Caco-2 (cell line): ENCODE results near the gene STAT4. TPM values are rescaled to one million over a fixed set of nuclear protein-coding genes. Genes with fewer than 3 reads are reported as not detected.
"Not testable (repeated sequence)": the region's sequence is repeated elsewhere in the genome, so short reads cannot be mapped to it uniquely, and the experiment has no call there.

Source experiments
- BruUV-seq: library from RNA; stranded (reverse); fragments of 400-500 nt; replicated peaks from 2 replicates; lab custom pipeline; 2021; lab: Mats Ljungman, UMichigan
- CTCF ChIA-PET: fragments of 300-600 bp; sonication (Branson Sonifier 250); formaldehyde crosslinking; loops from one replicate; lab custom pipeline; 2022; ENCODE audit warnings: antibody characterized with exemption; lab: Charles Lee
- POLR2A ChIA-PET: fragments of 300-600 bp; sonication (Branson Sonifier 250); formaldehyde crosslinking; loops from one replicate; lab custom pipeline; 2022; ENCODE audit warnings: antibody characterized with exemption; lab: Charles Lee
- DNase-seq, 2 experiments: peaks; one replicate each; pipeline versions ENCODE4 v3.0.0 to v3.0.0-alpha.2; 2020 to 2022
- H3K27me3 ChIP-seq: replicated peaks from 2 replicates; pipeline ENCODE4 v1.6.0; 2011; ENCODE audit warnings: low read length; ENCODE audit not compliant: control insufficient read depth, insufficient read depth
- H3K36me3 ChIP-seq: 2 replicates; pipeline ENCODE4 v1.5.1; 2011; ENCODE audit warnings: low read length; ENCODE audit not compliant: control insufficient read depth, insufficient read depth
- H3K4me1 ChIP-seq: fragments of 250-450 bp; sonication (Bioruptor Pico); 2 replicates; pipeline ENCODE4 v1.5.1; 2020; ENCODE audit warnings: mild to moderate bottlenecking
- H3K4me3 ChIP-seq: 2 replicates; pipeline ENCODE4 v1.5.1; 2011; ENCODE audit warnings: low read depth, mild to moderate bottlenecking, control low read depth, low read length
- H3K9me3 ChIP-seq: fragments of 250-450 bp; sonication (Bioruptor Pico); 2 replicates; pipeline ENCODE4 v1.5.1; 2020; ENCODE audit warnings: mild to moderate bottlenecking, moderate library complexity
- H3K27ac Mint-ChIP-seq: one replicate; pipeline ENCODE4 v1.8.0; 2022; ENCODE audit warnings: mixed read lengths; ENCODE audit not compliant: unreplicated experiment
- H3K27me3 Mint-ChIP-seq: one replicate; pipeline ENCODE4 v1.8.0; 2022; ENCODE audit warnings: mixed read lengths; ENCODE audit not compliant: insufficient read depth, unreplicated experiment
- H3K36me3 Mint-ChIP-seq: one replicate; pipeline ENCODE4 v1.8.0; 2022; ENCODE audit warnings: mild to moderate bottlenecking, mixed read lengths; ENCODE audit not compliant: insufficient read depth, unreplicated experiment
- H3K4me1 Mint-ChIP-seq: one replicate; pipeline ENCODE4 v1.8.0; 2022; ENCODE audit warnings: low read depth, mixed read lengths; ENCODE audit not compliant: unreplicated experiment
- H3K4me3 Mint-ChIP-seq: one replicate; pipeline ENCODE4 v1.8.0; 2022; ENCODE audit warnings: mild to moderate bottlenecking, moderate library complexity, mixed read lengths; ENCODE audit not compliant: unreplicated experiment
- H3K9me3 Mint-ChIP-seq: one replicate; pipeline ENCODE4 v1.8.0; 2022; ENCODE audit warnings: mixed read lengths; ENCODE audit not compliant: unreplicated experiment
- CTCF ChIP-seq, 2 experiments: fragments of 200-600 bp in 1 of 2; IDR thresholded peaks; 1 replicate in 1 of 2; 2 replicates in 1 of 2; pipeline versions ENCODE4 v1.5.1 to v1.8.0; 2011 to 2022; ENCODE audit warnings: antibody characterized with exemption in 1 of 2, control low read depth in 1 of 2, inconsistent platforms in 1 of 2, low read depth in 1 of 2, low read length in 1 of 2, mild to moderate bottlenecking in 1 of 2, moderate library complexity in 1 of 2; ENCODE audit not compliant: insufficient read depth in 1 of 2, severe bottlenecking in 1 of 2, unreplicated experiment in 1 of 2
- intact Hi-C: fragments of 100-400 bp; cut with micrococcal nuclease; formaldehyde crosslinking; loops from one replicate; pipeline ENCODE4 v1.10.0; 2022; ENCODE audit not compliant: unreplicated experiment
- total RNA-seq: library from RNA; stranded (reverse); gene quantifications from 2 replicates; pipeline ENCODE4 v1.2.3, GENCODE V29; 2022

Gene STAT4
- total RNA-seq, 1 experiment from 2014 or later = 0.48 TPM

GRCh38 chr2:190997526-190998113, 153.2 kb downstream of the STAT4 start:
- no peaks in the 10 kb centered on the region for H3K9me3 ChIP-seq
- Mint-ChIP-seq H3K36me3 (peaks cover 95% of the 10 kb centered on the region), H3K27ac (no peak overlapping the region), H3K27me3 (no peaks in the 10 kb centered on the region), H3K4me1 (peaks cover 11% of the 10 kb centered on the region), H3K9me3 (no peaks in the 10 kb centered on the region), H3K4me3 (no peak overlapping the region)
- intact Hi-C loops = no loop called here
- TF ChIP-seq CTCF (IDR thresholded peaks at IDR 0.05; ENCODE audit: insufficient read depth in 1 of 2, low read depth in 1 of 2, low read length in 1 of 2, severe bottlenecking in 1 of 2, unreplicated experiment in 1 of 2) = no peak
- no peak for DNase-seq
- BruUV-seq = no TSS peak
- ChIA-PET CTCF (no interaction called here), POLR2A (no interaction called here)
- H3K4me1 ChIP-seq = peaks cover 7% of the 10 kb centered on the region
- no peaks in the 10 kb centered on the region for H3K27me3 ChIP-seq
- peaks cover 10% of the 10 kb centered on the region for H3K36me3 ChIP-seq
- no peak overlapping the region for H3K4me3 ChIP-seq

GRCh38 chr2:190996947-190997346, 153.8 kb downstream of the STAT4 start:
- peaks cover 11% of the 10 kb centered on the region for H3K4me1 Mint-ChIP-seq
- no peak overlapping the region for H3K4me3 ChIP-seq
- H3K27me3 Mint-ChIP-seq = no peaks in the 10 kb centered on the region
- peaks cover 95% of the 10 kb centered on the region for H3K36me3 Mint-ChIP-seq
- BruUV-seq = no TSS peak
- peaks cover 7% of the 10 kb centered on the region for H3K4me1 ChIP-seq
- intact Hi-C loops = loop anchor here (1.0 kb wide), 4 partner anchors 17 to 216 kb away; partner anchors contain the start of gene STAT1
- no peak for DNase-seq
- peaks cover 10% of the 10 kb centered on the region for H3K36me3 ChIP-seq
- no peak for TF ChIP-seq CTCF (IDR thresholded peaks at IDR 0.05; ENCODE audit: insufficient read depth in 1 of 2, low read depth in 1 of 2, low read length in 1 of 2, severe bottlenecking in 1 of 2, unreplicated experiment in 1 of 2)
- H3K27me3 ChIP-seq = no peaks in the 10 kb centered on the region
- H3K9me3 Mint-ChIP-seq = no peaks in the 10 kb centered on the region
- ChIA-PET POLR2A (no interaction called here), CTCF (no interaction called here)
- no peaks in the 10 kb centered on the region for H3K9me3 ChIP-seq
- H3K4me3 Mint-ChIP-seq = no peak overlapping the region
- H3K27ac Mint-ChIP-seq = no peak overlapping the region

- peak; percentile 83 to 96 for TF ChIP-seq CTCF (IDR thresholded peaks at IDR 0.05; ENCODE audit: insufficient read depth in 1 of 2, low read depth in 1 of 2, low read length in 1 of 2, severe bottlenecking in 1 of 2, unreplicated experiment in 1 of 2)
- DNase-seq = peak; percentile 60 to 69
- peaks cover 10% of the 10 kb centered on the region for H3K36me3 ChIP-seq
- Mint-ChIP-seq H3K4me3 (no peak overlapping the region), H3K27ac (no peak overlapping the region), H3K4me1 (peaks cover 11% of the 10 kb centered on the region), H3K27me3 (no peaks in the 10 kb centered on the region), H3K36me3 (peaks cover 96% of the 10 kb centered on the region), H3K9me3 (no peaks in the 10 kb centered on the region)
- H3K9me3 ChIP-seq = no peaks in the 10 kb centered on the region
- H3K4me3 ChIP-seq = no peak overlapping the region
- POLR2A ChIA-PET = no interaction called here
- intact Hi-C loops = loop anchor here (1.0 kb wide), 4 partner anchors 18 to 215 kb away; partner anchors contain the start of gene STAT1
- peaks cover 7% of the 10 kb centered on the region for H3K4me1 ChIP-seq
- BruUV-seq = no TSS peak
- CTCF ChIA-PET = no interaction called here
- H3K27me3 ChIP-seq = no peaks in the 10 kb centered on the region
Observed at GRCh38 chr2:190996338-190996946, 154.4 kb downstream of the STAT4 start.

- POLR2A ChIA-PET, CTCF ChIA-PET, H3K9me3 Mint-ChIP-seq, H3K27me3 Mint-ChIP-seq, DNase-seq, H3K9me3 ChIP-seq, H3K4me3 ChIP-seq, BruUV-seq, H3K4me1 ChIP-seq, H3K4me3 Mint-ChIP-seq, H3K27ac Mint-ChIP-seq, H3K27me3 ChIP-seq, intact Hi-C loops: not testable (repeated sequence)
- H3K36me3 ChIP-seq = peaks cover 11% of the 10 kb centered on the region
- H3K4me1 Mint-ChIP-seq = peaks cover 11% of the 10 kb centered on the region
- H3K36me3 Mint-ChIP-seq = peaks cover 96% of the 10 kb centered on the region
Observed at GRCh38 chr2:190995315-190995714, 155.5 kb downstream of the STAT4 start.
